ENCODE data around the gene ABCB11. TPM values are rescaled to one million over a fixed set of nuclear protein-coding genes. Genes with fewer than 3 reads are reported as not detected.

ABCB11 gene
- total and polyA plus RNA-seq, 9 of the 15 experiments (the other 6 are each of a cell fraction or from before 2014, with no cell fraction given): 0.04 to 0.51 (median 0.10) TPM; not detected in 1

DNA sequence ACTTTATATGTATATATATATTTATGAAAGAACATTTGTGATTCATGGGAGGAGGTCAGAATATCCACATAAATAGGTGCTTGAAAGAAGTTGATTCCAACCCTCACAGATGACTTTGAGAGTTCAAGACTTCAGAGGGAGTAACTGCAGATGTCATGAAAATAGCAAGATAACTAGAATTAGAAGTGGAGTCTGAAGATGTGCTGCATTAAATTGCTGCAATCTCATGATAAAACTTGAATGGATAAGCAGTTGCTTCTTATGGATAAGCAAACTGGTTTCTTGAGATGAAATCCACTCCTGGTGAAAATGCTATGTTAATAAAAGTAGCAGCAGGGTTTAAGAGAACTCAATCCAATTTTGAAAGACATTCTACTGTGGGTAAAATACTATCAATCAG is 89.8 kb downstream of the ABCB11 start (continued):
- no peak for TF ChIP-seq MEF2D (tag; conservative IDR thresholded peaks at IDR 0.05; ENCODE audit: low read depth)
- no peak for TF ChIP-seq MITF (IDR thresholded peaks at IDR 0.05)
- peak; percentile 29 for TF ChIP-seq CCNT2 (IDR thresholded peaks at IDR 0.05; ENCODE audit: borderline replicate concordance, extremely low read depth, insufficient read length, low read depth, low read length)
- no peak for TF ChIP-seq ELF4 (CRISPR knock-in tag; IDR thresholded peaks at IDR 0.05)
- TF ChIP-seq ZFP30 (CRISPR knock-in tag; IDR thresholded peaks at IDR 0.05; ENCODE audit: borderline replicate concordance): no peak
- peak; percentile 41; the same call in 1 of the 2 replicates for TF ChIP-seq SMARCC2 (IDR thresholded peaks at IDR 0.05; ENCODE audit: low read depth)
- no peak for TF ChIP-seq RFX5 (IDR thresholded peaks at IDR 0.05; ENCODE audit: low read depth, low read length)
- no peak for TF ChIP-seq U2AF1 (optimal IDR thresholded peaks at IDR 0.05; ENCODE audit: low read depth, low read length)
- TF ChIP-seq MIER1 (IDR thresholded peaks at IDR 0.05; ENCODE audit: low read depth): no peak
- TF ChIP-seq ADNP (tag; IDR thresholded peaks at IDR 0.05): no peak
- 0 out of 2 replicates have a peak, but pooled peaks have one; percentile 4 for TF ChIP-seq ZNF316 (IDR thresholded peaks at IDR 0.05)
- TF ChIP-seq SP2 (IDR thresholded peaks at IDR 0.05; ENCODE audit: extremely low read depth, low read depth, low read length, poor library complexity, severe bottlenecking): no peak
- TF ChIP-seq JUND (IDR thresholded peaks at IDR 0.05; ENCODE audit: borderline replicate concordance, low read depth, low read length): no peak
- TF ChIP-seq JUND (tag; IDR thresholded peaks at IDR 0.05; ENCODE audit: borderline replicate concordance, low read depth, low read length): no peak
- no peak; the same call in 1 of the 2 replicates for TF ChIP-seq CC2D1A (IDR thresholded peaks at IDR 0.05)
- no peak for TF ChIP-seq CBX8 (IDR thresholded peaks at IDR 0.05; ENCODE audit: borderline replicate concordance, extremely low read depth, low read depth, low read length, poor library complexity, severe bottlenecking)
- no peak for TF ChIP-seq ZNF764 (CRISPR knock-in tag; IDR thresholded peaks at IDR 0.05; ENCODE audit: low read depth)
- TF ChIP-seq TRIM25 (IDR thresholded peaks at IDR 0.05; ENCODE audit: borderline replicate concordance): no peak
- no peak for TF ChIP-seq ZBTB7A (IDR thresholded peaks at IDR 0.05; ENCODE audit: borderline replicate concordance, control insufficient read depth, low read depth, low read length)
- no peak for TF ChIP-seq CXXC5 (CRISPR knock-in tag; IDR thresholded peaks at IDR 0.05)
- no peak for TF ChIP-seq SAFB (IDR thresholded peaks at IDR 0.05; ENCODE audit: borderline replicate concordance, low read depth, low read length)
- TF ChIP-seq RBM15 (IDR thresholded peaks at IDR 0.05; ENCODE audit: insufficient read depth, low read length): no peak
- no peak for TF ChIP-seq CAMTA2 (CRISPR knock-in tag; conservative IDR thresholded peaks at IDR 0.05)
